Neutrophil (primary cell): ENCODE data around the gene ARHGAP21.
A peak's percentile ranks its signal among the peaks of the same experiment; 100 is the strongest.
"Not testable (repeated sequence)": the region's sequence is repeated elsewhere in the genome, so short reads cannot be mapped to it uniquely, and the experiment has no call there.

ENCODE experiments used
- H3K27ac ChIP-seq: fragments of 200-600 bp; sonication (generic); 2 replicates; pipeline ENCODE4 v1.5.1; 2016; ENCODE audit warnings: mild to moderate bottlenecking, moderate library complexity
- H3K27me3 ChIP-seq: fragments of 200-600 bp; sonication (generic); 2 replicates; pipeline ENCODE4 v1.6.0; 2016; ENCODE audit warnings: mild to moderate bottlenecking
- H3K36me3 ChIP-seq: fragments of 200-600 bp; sonication (generic); 2 replicates; pipeline ENCODE4 v1.5.1; 2017
- H3K4me1 ChIP-seq, 2 experiments: fragments of 200-600 bp in 1 of 2; sonication (generic) in 1 of 2; 1 replicate in 1 of 2; 2 replicates in 1 of 2; pipeline versions ENCODE4 v1.5.1 to v1.6.1; 2013 to 2016; ENCODE audit warnings: low read depth in 1 of 2, low read length in 1 of 2, mild to moderate bottlenecking in 1 of 2, moderate library complexity in 1 of 2; ENCODE audit not compliant: control insufficient read depth in 1 of 2, insufficient read depth in 1 of 2
- H3K4me3 ChIP-seq, 2 experiments: fragments of 200-600 bp in 1 of 2; sonication (generic) in 1 of 2; 1 replicate in 1 of 2; 2 replicates in 1 of 2; pipeline ENCODE4 v1.5.1; 2013 to 2016; ENCODE audit warnings: low read depth in 1 of 2, low read length in 1 of 2, mild to moderate bottlenecking in 1 of 2, moderate library complexity in 1 of 2
- H3K9me3 ChIP-seq: fragments of 200-600 bp; sonication (generic); 2 replicates; pipeline ENCODE4 v1.5.1; 2016
- TF ChIP-seq, protein P1 (sequence below): fragments of 200-600 bp; sonication (generic); IDR thresholded peaks from 2 replicates; pipeline ENCODE4 v1.5.1; 2016; ENCODE audit warnings: antibody characterized with exemption

Gene ARHGAP21

DNA sequence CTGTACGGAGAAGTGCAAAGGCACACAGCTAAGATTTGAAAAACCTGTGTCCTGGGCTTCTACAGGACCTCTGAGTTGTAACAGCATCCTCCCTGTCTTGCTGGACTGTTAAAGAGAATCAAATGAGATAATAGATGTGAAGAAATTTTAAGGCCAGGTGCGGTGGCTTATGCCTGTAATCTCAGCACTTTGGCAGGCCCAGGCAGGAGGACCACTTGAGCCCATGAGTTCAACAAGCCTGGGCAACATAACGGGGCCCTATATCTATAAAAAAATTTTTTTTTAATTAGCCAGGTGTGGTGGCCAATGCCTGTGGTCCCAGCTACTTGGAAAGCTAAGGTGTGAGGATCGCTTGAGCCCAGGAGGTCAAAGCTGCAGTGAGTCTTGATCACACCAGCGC lies 2.9 kb upstream of the ARHGAP21 start:
- TF ChIP-seq, protein P1, sequence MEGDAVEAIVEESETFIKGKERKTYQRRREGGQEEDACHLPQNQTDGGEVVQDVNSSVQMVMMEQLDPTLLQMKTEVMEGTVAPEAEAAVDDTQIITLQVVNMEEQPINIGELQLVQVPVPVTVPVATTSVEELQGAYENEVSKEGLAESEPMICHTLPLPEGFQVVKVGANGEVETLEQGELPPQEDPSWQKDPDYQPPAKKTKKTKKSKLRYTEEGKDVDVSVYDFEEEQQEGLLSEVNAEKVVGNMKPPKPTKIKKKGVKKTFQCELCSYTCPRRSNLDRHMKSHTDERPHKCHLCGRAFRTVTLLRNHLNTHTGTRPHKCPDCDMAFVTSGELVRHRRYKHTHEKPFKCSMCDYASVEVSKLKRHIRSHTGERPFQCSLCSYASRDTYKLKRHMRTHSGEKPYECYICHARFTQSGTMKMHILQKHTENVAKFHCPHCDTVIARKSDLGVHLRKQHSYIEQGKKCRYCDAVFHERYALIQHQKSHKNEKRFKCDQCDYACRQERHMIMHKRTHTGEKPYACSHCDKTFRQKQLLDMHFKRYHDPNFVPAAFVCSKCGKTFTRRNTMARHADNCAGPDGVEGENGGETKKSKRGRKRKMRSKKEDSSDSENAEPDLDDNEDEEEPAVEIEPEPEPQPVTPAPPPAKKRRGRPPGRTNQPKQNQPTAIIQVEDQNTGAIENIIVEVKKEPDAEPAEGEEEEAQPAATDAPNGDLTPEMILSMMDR, result no peak
- Histone ChIP-seq H3K4me3 (no peak overlapping the region), H3K9me3 (no peaks in the 10 kb centered on the region), H3K4me1 (peaks cover 26% of the 10 kb centered on the region in 2 experiments), H3K36me3 (no peaks in the 10 kb centered on the region), H3K27ac (no peak overlapping the region), H3K27me3 (peaks cover 92% of the 10 kb centered on the region)

- Histone ChIP-seq H3K27me3 (peaks cover 92% of the 10 kb centered on the region), H3K4me1 (peaks cover 26 to 28% of the 10 kb centered on the region in 2 experiments)
- not testable (repeated sequence) for H3K9me3 ChIP-seq, H3K4me3 ChIP-seq, H3K27ac ChIP-seq, H3K36me3 ChIP-seq
Measured at GRCh38 chr10:24726029-24726428, 2.3 kb upstream of the ARHGAP21 start.

DNA sequence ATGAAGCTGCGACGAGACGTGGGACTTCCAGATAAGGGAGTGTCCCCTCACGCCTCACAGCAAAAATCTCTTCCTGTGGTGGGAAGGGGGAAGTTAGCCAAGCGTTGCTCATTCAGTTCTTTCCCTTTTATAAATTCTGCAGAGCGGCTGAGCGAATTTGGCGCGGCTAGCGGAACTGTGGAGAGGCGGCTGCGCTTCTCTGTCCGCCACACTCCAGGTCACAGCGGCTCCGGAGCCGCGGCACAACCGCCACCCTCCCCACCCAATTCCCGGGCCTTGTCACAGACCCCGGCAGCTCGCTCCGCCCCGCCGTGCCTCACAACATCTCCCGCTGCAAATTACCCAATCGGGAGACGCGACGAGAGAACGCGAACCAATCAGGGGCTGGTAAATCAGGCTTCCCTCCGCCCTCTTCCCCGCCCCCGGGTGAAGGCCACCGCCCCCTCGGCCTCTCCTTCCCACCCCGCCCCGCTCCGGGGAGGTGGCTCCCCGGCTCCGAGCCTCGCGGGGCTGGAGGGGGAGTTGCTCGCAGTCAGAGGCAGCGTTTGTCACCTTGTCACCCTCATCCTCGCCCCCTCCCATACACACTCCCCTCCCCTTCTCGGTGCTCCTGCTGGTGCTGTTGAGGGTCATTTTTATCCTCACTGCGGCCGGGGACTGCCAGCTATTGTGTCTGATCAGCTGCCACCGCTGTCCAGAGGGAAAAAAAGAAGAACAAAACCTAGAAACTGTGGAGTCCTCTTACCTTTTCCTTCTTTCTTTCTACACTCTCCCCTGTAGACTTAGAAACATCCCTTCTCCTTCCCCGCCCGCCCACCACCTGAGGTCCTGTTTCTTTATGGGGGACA lies 918 bp upstream of the ARHGAP21 start:
- TF ChIP-seq, protein P1, result no peak

DNA sequence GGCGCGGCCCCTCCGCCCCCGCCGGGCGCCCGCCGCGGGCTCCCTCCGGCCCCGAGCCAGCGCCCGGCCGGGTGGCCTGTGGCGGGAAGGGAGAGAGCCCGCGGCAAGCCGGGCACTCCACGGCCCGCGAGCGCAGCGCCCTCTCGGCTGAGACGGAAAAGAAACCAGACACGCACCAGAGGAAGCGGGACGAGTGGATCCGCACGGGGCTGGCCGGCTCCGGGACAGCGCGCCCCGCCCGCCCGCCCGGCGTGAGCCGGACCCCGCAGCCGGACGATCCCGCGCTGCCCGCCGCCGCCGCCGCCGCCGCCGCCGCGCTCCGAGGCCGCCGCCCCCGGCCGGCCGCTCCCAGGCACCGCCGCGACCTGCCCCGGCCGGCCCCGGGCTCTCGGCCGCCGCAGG lies 300 bp downstream of the ARHGAP21 start:
- peak overlapping the region in 1 of 2 experiments; percentile 61 for H3K4me3 ChIP-seq
- H3K27me3 ChIP-seq, result peaks cover 96% of the 10 kb centered on the region
- no peaks in the 10 kb centered on the region for H3K36me3 ChIP-seq
- H3K4me1 ChIP-seq, result peaks cover 26 to 28% of the 10 kb centered on the region in 2 experiments
- H3K27ac ChIP-seq, result no peak overlapping the region
- TF ChIP-seq, protein P1, result no peak
- H3K9me3 ChIP-seq, result no peaks in the 10 kb centered on the region

More for the DNA sequence above, 918 bp upstream of the ARHGAP21 start:
- Histone ChIP-seq H3K4me1 (peaks cover 26 to 28% of the 10 kb centered on the region in 2 experiments), H3K36me3 (no peaks in the 10 kb centered on the region), H3K27me3 (peaks cover 98% of the 10 kb centered on the region), H3K27ac (peak overlapping the region; percentile 50), H3K9me3 (no peaks in the 10 kb centered on the region), H3K4me3 (peak overlapping the region; percentile 60 to 63)

GRCh38 chr10:24722676-24723385 lies 856 bp downstream of the ARHGAP21 start:
- Histone ChIP-seq H3K4me1 (peaks cover 26 to 28% of the 10 kb centered on the region in 2 experiments), H3K36me3 (no peaks in the 10 kb centered on the region), H3K27me3 (peaks cover 96% of the 10 kb centered on the region), H3K9me3 (no peaks in the 10 kb centered on the region), H3K27ac (no peak overlapping the region), H3K4me3 (peak overlapping the region; percentile 57 to 61)
- TF ChIP-seq, protein P1, result no peak
